Left colon (tissue), 2 donors: Measurements from ENCODE around the gene CPN2. TPM values are rescaled to one million over a fixed set of nuclear protein-coding genes. Genes with fewer than 3 reads are reported as not detected.

Source experiments
- ATAC-seq: fragments of 200-7000 bp; cut with Tn5 transposase; one replicate; pipeline ENCODE4 v1.9.1; 2020; ENCODE audit warnings: mild to moderate bottlenecking, moderate library complexity
- DNase-seq, 2 donors: peaks; one replicate each; pipeline ENCODE4 v3.0.0-alpha.2; 2020
- intact Hi-C, 2 donors: fragments of 100-400 bp; cut with DNase I in 1 of 2; cut with micrococcal nuclease in 1 of 2; formaldehyde crosslinking; loops; one replicate each; pipeline versions ENCODE4 v1.11.2 to v1.14.0; 2022; cut with DNase I, micrococcal nuclease
- total RNA-seq, 2 donors: library from RNA; stranded (reverse); fragmentation: NEBNext Ultra II Directional; extraction: Animal tissue kit (Norgen Biotek cat#: 25700); gene quantifications; one replicate each; pipeline ENCODE4 v1.2.1, GENCODE V29; 2021
- donor health status: DM: no; HTN: no; CAD: no.
- donor health status: DM: yes; HTN: yes; CAD: no.

CPN2 gene
- total RNA-seq, 2 donors from 2014 or later = not detected

GRCh38 chr3:194364652-194365434 is 13.7 kb upstream of the CPN2 start:
- DNase-seq = peak in 1 of 2 donors; percentile 27
- intact Hi-C loops = no loop called here
- ATAC-seq = no peak

- ATAC-seq (no peak), DNase-seq (no peak)
- intact Hi-C loops = no loop called here
These were observed 13.2 kb upstream of the CPN2 start for GRCh38 chr3:194364314-194364651.

- ATAC-seq (no peak), DNase-seq (no peak)
- intact Hi-C loops = no loop called here
These were observed 9.4 kb upstream of the CPN2 start for GRCh38 chr3:194360568-194360967.

GRCh38 chr3:194357681-194358080 is 6.6 kb upstream of the CPN2 start:
- no peak for ATAC-seq
- intact Hi-C loops = no loop called here
- no peak for DNase-seq

- intact Hi-C loops = no loop called here
- ATAC-seq = no peak
- no peak for DNase-seq
These were observed 4.3 kb upstream of the CPN2 start for GRCh38 chr3:194355379-194355778.

GRCh38 chr3:194354315-194354714 is 3.2 kb upstream of the CPN2 start:
- DNase-seq (no peak), ATAC-seq (no peak)
- intact Hi-C loops = no loop called here

- intact Hi-C loops = no loop called here
- ATAC-seq = no peak
- no peak for DNase-seq
These were observed 1.6 kb upstream of the CPN2 start for GRCh38 chr3:194352667-194353246.

GRCh38 chr3:194351952-194352536 is 916 bp upstream of the CPN2 start:
- ATAC-seq (no peak), DNase-seq (no peak)
- intact Hi-C loops = no loop called here

- DNase-seq = no peak
- no peak for ATAC-seq
- intact Hi-C loops = no loop called here
These were observed 429 bp downstream of the CPN2 start for GRCh38 chr3:194350726-194351071.

- ATAC-seq = no peak
- intact Hi-C loops = no loop called here
- no peak for DNase-seq
These were observed 2.8 kb downstream of the CPN2 start for GRCh38 chr3:194348354-194348753.

GRCh38 chr3:194346621-194347020 is 4.5 kb downstream of the CPN2 start:
- DNase-seq (no peak), ATAC-seq (no peak)
- intact Hi-C loops = no loop called here

GRCh38 chr3:194346035-194346434 is 5.1 kb downstream of the CPN2 start:
- DNase-seq (no peak), ATAC-seq (no peak)
- intact Hi-C loops = no loop called here

- intact Hi-C loops = no loop called here
- peak; percentile 72 for ATAC-seq
- DNase-seq = peak; percentile 66 to 89
These were observed 7.1 kb downstream of the CPN2 start for GRCh38 chr3:194344012-194344411.

GRCh38 chr3:194343561-194343893 is 7.6 kb downstream of the CPN2 start:
- ATAC-seq (no peak), DNase-seq (no peak)
- intact Hi-C loops = no loop called here

GRCh38 chr3:194342861-194343560 is 8.1 kb downstream of the CPN2 start:
- intact Hi-C loops = no loop called here
- DNase-seq (no peak), ATAC-seq (no peak)

- ATAC-seq = no peak
- intact Hi-C loops = no loop called here
- DNase-seq = no peak
These were observed 10.2 kb downstream of the CPN2 start for GRCh38 chr3:194340757-194341400.

GRCh38 chr3:194339840-194340239 is 11.3 kb downstream of the CPN2 start:
- DNase-seq = no peak
- intact Hi-C loops = loop anchor here in 1 of 2 donors (10.0 kb wide), 1 partner anchor 65 kb away; no protein-coding TSS in a partner anchor
- no peak for ATAC-seq

GRCh38 chr3:194339356-194339755 is 11.8 kb downstream of the CPN2 start:
- ATAC-seq (no peak), DNase-seq (no peak)
- intact Hi-C loops = loop anchor here in 1 of 2 donors (10.0 kb wide), 1 partner anchor 65 kb away; no protein-coding TSS in a partner anchor

GRCh38 chr3:194337965-194338753 is 13.0 kb downstream of the CPN2 start:
- ATAC-seq (no peak), DNase-seq (no peak)
- intact Hi-C loops = loop anchor here in 1 of 2 donors (10.0 kb wide), 1 partner anchor 67 kb away; no protein-coding TSS in a partner anchor
